SK-N-SH treated with all-trans-retinoic acid at 6 μM for 48 hours (cell line): ENCODE data around the gene RNH1.

ENCODE experiments used
- ATAC-seq: fragments of 200-7000 bp; cut with Tn5 transposase; 3 replicates; pipeline ENCODE4 v1.9.1; 2020; ENCODE audit warnings: mild to moderate bottlenecking, moderate library complexity
- ARNTL ChIP-seq: fragments of 450-650 bp; formaldehyde crosslinking; IDR thresholded peaks from 2 replicates; pipeline ENCODE4 v1.5.0; 2020; ENCODE audit warnings: low read depth, mild to moderate bottlenecking, moderate library complexity, borderline replicate concordance
- BACH2 ChIP-seq: fragments of 250-450 bp; sonication (Bioruptor Pico); IDR thresholded peaks from 2 replicates; pipeline ENCODE4 v1.9.0; 2021; ENCODE audit warnings: mild to moderate bottlenecking, borderline replicate concordance
- CSDC2 ChIP-seq: fragments of 250-450 bp; sonication (Bioruptor Pico); IDR thresholded peaks from 2 replicates; pipeline ENCODE4 v1.5.0; 2020; ENCODE audit warnings: mild to moderate bottlenecking, moderate library complexity
- ESRRG ChIP-seq: fragments of 250-450 bp; sonication (Bioruptor Pico); IDR thresholded peaks from 2 replicates; pipeline ENCODE4 v1.6.1; 2021; ENCODE audit warnings: mild to moderate bottlenecking
- GLIS3 ChIP-seq: fragments of 250-450 bp; sonication (Bioruptor Pico); IDR thresholded peaks from 2 replicates; pipeline ENCODE4 v1.5.0; 2020; ENCODE audit warnings: mild to moderate bottlenecking, moderate library complexity
- ISL1 ChIP-seq: fragments of 250-450 bp; sonication (Bioruptor Pico); IDR thresholded peaks from 2 replicates; pipeline ENCODE4 v2.1.2; 2022; ENCODE audit warnings: mild to moderate bottlenecking, moderate library complexity
- OSR1 ChIP-seq: fragments of 250-450 bp; sonication (Bioruptor Pico); IDR thresholded peaks from 2 replicates; pipeline ENCODE4 v1.8.0; 2022; ENCODE audit warnings: moderate library complexity, mild to moderate bottlenecking, inconsistent platforms
- RARB ChIP-seq: fragments of 250-450 bp; sonication (Bioruptor Pico); IDR thresholded peaks from 2 replicates; pipeline ENCODE4 v1.8.0; 2021; ENCODE audit warnings: mild to moderate bottlenecking, moderate library complexity
- TCF4 ChIP-seq: fragments of 250-450 bp; sonication (Bioruptor Pico); IDR thresholded peaks from 2 replicates; pipeline ENCODE4 v1.8.0; 2021; ENCODE audit warnings: mild to moderate bottlenecking, moderate library complexity, borderline replicate concordance
- TOX ChIP-seq: fragments of 250-450 bp; sonication (Bioruptor Pico); IDR thresholded peaks from 2 replicates; pipeline ENCODE4 v1.8.0; 2021; ENCODE audit warnings: mild to moderate bottlenecking, moderate library complexity, borderline replicate concordance
- ZC3H10 ChIP-seq: fragments of 250-450 bp; sonication (Bioruptor Pico); IDR thresholded peaks from 2 replicates; pipeline ENCODE4 v1.5.1; 2021; ENCODE audit warnings: mild to moderate bottlenecking, moderate library complexity
- ZFP30 ChIP-seq: fragments of 450-650 bp; formaldehyde crosslinking; IDR thresholded peaks from 2 replicates; pipeline ENCODE4 v1.5.0; 2022; ENCODE audit warnings: mild to moderate bottlenecking, moderate library complexity
- ZNF565 ChIP-seq: fragments of 450-650 bp; formaldehyde crosslinking; conservative IDR thresholded peaks from 2 replicates; pipeline ENCODE4 v1.5.0; 2020; ENCODE audit warnings: low read depth, mild to moderate bottlenecking, moderate library complexity
- ZNF70 ChIP-seq: fragments of 450-650 bp; formaldehyde crosslinking; IDR thresholded peaks from 2 replicates; pipeline ENCODE4 v1.5.0; 2020; ENCODE audit warnings: mild to moderate bottlenecking, moderate library complexity
- ZNF8 ChIP-seq: fragments of 450-650 bp; formaldehyde crosslinking; IDR thresholded peaks from 2 replicates; pipeline ENCODE4 v1.5.0; 2020; ENCODE audit warnings: mild to moderate bottlenecking, moderate library complexity
- TF ChIP-seq, protein P1 (sequence below): fragments of 250-450 bp; sonication (Bioruptor Pico); IDR thresholded peaks from 2 replicates; pipeline ENCODE4 v1.5.0; 2020; ENCODE audit warnings: mild to moderate bottlenecking, moderate library complexity
- TF ChIP-seq, protein P2 (sequence below): fragments of 250-450 bp; sonication (Bioruptor Pico); IDR thresholded peaks from 2 replicates; pipeline ENCODE4 v1.8.0; 2021; ENCODE audit warnings: low read depth, mild to moderate bottlenecking, moderate library complexity, borderline replicate concordance
- TF ChIP-seq, protein P3 (sequence below): fragments of 250-450 bp; sonication (Bioruptor Pico); IDR thresholded peaks from 2 replicates; pipeline ENCODE4 v1.8.0; 2020; ENCODE audit warnings: mild to moderate bottlenecking, moderate library complexity, borderline replicate concordance
- TF ChIP-seq, protein P4 (sequence below): fragments of 250-450 bp; sonication (Bioruptor Pico); IDR thresholded peaks from 2 replicates; pipeline ENCODE4 v1.5.1; 2020; ENCODE audit warnings: low read depth, mild to moderate bottlenecking, moderate library complexity

Gene RNH1

DNA sequence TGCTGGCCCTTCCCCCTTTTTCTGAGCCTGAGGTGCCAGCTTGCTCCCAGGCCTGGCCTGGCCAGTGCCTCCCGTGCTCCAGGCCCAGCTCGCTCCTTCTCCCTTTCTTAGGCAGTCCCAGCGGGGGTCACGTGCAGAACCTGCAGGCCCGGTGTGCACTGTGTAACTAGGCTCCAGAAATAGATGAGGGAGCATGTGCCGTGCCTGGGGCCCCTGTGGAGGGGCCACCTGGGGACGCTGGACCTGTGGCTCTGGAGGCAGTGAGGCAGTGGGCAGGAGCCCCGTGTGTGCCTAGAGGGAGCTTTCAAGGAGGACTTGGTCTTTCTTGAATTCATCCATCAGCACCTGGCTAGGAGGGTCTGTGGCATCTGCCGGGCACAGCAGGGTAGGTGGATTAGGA lies 45.4 kb downstream of the RNH1 start:
- TF ChIP-seq OSR1 (CRISPR knock-in tag): no peak
- TF ChIP-seq ZNF8: no peak
- TF ChIP-seq ZNF70 (CRISPR knock-in tag): no peak
- TF ChIP-seq ARNTL (CRISPR knock-in tag): no peak
- no peak for TF ChIP-seq CSDC2 (CRISPR knock-in tag)
- TF ChIP-seq ESRRG (CRISPR knock-in tag): no peak
- TF ChIP-seq, protein P1, sequence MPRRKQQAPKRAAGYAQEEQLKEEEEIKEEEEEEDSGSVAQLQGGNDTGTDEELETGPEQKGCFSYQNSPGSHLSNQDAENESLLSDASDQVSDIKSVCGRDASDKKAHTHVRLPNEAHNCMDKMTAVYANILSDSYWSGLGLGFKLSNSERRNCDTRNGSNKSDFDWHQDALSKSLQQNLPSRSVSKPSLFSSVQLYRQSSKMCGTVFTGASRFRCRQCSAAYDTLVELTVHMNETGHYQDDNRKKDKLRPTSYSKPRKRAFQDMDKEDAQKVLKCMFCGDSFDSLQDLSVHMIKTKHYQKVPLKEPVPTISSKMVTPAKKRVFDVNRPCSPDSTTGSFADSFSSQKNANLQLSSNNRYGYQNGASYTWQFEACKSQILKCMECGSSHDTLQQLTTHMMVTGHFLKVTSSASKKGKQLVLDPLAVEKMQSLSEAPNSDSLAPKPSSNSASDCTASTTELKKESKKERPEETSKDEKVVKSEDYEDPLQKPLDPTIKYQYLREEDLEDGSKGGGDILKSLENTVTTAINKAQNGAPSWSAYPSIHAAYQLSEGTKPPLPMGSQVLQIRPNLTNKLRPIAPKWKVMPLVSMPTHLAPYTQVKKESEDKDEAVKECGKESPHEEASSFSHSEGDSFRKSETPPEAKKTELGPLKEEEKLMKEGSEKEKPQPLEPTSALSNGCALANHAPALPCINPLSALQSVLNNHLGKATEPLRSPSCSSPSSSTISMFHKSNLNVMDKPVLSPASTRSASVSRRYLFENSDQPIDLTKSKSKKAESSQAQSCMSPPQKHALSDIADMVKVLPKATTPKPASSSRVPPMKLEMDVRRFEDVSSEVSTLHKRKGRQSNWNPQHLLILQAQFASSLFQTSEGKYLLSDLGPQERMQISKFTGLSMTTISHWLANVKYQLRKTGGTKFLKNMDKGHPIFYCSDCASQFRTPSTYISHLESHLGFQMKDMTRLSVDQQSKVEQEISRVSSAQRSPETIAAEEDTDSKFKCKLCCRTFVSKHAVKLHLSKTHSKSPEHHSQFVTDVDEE (CRISPR knock-in tag): no peak
- no peak for TF ChIP-seq TOX
- TF ChIP-seq ISL1 (CRISPR knock-in tag): no peak
- TF ChIP-seq, protein P2, sequence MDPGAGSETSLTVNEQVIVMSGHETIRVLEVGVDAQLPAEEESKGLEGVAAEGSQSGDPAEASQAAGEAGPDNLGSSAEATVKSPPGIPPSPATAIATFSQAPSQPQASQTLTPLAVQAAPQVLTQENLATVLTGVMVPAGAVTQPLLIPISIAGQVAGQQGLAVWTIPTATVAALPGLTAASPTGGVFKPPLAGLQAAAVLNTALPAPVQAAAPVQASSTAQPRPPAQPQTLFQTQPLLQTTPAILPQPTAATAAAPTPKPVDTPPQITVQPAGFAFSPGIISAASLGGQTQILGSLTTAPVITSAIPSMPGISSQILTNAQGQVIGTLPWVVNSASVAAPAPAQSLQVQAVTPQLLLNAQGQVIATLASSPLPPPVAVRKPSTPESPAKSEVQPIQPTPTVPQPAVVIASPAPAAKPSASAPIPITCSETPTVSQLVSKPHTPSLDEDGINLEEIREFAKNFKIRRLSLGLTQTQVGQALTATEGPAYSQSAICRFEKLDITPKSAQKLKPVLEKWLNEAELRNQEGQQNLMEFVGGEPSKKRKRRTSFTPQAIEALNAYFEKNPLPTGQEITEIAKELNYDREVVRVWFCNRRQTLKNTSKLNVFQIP: no peak
- no peak for TF ChIP-seq TCF4
- no peak for TF ChIP-seq RARB
- TF ChIP-seq ZFP30 (CRISPR knock-in tag): no peak
- TF ChIP-seq, protein P3, sequence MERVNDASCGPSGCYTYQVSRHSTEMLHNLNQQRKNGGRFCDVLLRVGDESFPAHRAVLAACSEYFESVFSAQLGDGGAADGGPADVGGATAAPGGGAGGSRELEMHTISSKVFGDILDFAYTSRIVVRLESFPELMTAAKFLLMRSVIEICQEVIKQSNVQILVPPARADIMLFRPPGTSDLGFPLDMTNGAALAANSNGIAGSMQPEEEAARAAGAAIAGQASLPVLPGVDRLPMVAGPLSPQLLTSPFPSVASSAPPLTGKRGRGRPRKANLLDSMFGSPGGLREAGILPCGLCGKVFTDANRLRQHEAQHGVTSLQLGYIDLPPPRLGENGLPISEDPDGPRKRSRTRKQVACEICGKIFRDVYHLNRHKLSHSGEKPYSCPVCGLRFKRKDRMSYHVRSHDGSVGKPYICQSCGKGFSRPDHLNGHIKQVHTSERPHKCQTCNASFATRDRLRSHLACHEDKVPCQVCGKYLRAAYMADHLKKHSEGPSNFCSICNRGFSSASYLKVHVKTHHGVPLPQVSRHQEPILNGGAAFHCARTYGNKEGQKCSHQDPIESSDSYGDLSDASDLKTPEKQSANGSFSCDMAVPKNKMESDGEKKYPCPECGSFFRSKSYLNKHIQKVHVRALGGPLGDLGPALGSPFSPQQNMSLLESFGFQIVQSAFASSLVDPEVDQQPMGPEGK (CRISPR knock-in tag): no peak
- no peak for TF ChIP-seq ZNF565 (CRISPR knock-in tag)
- no peak for TF ChIP-seq ZC3H10
- no peak for TF ChIP-seq BACH2 (CRISPR knock-in tag)
- TF ChIP-seq, protein P4, sequence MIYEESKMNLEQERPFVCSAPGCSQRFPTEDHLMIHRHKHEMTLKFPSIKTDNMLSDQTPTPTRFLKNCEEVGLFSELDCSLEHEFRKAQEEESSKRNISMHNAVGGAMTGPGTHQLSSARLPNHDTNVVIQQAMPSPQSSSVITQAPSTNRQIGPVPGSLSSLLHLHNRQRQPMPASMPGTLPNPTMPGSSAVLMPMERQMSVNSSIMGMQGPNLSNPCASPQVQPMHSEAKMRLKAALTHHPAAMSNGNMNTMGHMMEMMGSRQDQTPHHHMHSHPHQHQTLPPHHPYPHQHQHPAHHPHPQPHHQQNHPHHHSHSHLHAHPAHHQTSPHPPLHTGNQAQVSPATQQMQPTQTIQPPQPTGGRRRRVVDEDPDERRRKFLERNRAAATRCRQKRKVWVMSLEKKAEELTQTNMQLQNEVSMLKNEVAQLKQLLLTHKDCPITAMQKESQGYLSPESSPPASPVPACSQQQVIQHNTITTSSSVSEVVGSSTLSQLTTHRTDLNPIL (CRISPR knock-in tag): no peak

DNA sequence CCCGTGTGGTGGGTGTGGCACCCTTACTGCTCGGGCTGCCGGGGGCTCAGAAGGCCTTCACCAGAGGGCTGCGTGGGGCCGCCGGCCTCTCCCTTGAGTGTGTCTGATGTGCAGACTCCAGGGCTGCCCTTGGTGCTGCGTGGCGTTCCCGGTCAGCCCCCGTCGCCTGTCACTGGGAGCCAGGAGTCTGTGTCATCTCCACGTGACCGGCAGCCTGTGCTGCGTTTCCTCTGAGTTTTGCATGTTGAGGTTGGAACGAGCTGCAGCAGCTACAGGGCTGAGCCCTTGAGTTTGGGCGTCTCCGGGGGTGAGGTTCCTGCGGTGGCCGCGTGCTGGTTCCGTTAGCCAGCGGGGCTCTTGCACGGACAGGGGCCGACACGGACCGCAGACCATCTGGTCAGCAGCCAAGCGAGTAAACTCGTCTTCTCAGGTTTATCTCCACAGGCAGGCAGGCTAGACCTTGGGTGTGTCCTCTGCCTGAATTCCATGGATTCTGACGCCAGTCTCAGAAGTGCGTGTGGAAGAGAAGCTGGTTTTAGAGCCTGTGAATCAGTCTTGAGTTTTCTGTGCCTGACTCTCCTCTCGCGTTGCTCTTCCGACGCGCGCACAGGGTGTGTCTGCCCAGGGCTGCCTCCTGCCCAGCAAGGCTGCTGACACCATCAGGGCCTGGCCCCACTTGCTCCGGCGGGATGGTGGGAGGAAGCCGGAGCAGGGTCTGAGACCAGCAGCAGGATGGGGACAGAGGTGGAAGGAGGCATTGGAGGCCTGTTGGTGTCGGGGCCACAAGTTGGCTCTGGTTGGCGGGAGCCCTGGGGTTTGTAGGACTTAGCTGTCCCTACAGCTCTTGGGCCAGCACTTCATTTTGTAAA lies 46.5 kb downstream of the RNH1 start:
- ATAC-seq: no peak
- TF ChIP-seq, protein P1 (CRISPR knock-in tag): no peak
- no peak for TF ChIP-seq GLIS3 (CRISPR knock-in tag)
- no peak for TF ChIP-seq ISL1 (CRISPR knock-in tag)
- TF ChIP-seq, all 23 proteins: peak for 0

More for the DNA sequence above, 45.4 kb downstream of the RNH1 start:
- ATAC-seq: no peak
